Uterus (tissue), 2 donors: ENCODE measurements around the gene LRRC55.

Source experiments
- CTCF ChIP-seq, 4 experiments: fragments of 200-600 bp in 2 of 4; fragments of 450-650 bp in 2 of 4; sonication (generic) in 2 of 4; IDR thresholded peaks; one replicate each; pipeline ENCODE4 v1.5.1; 2016 to 2019; ENCODE audit warnings: antibody characterized with exemption in 4 of 4, mild to moderate bottlenecking in 2 of 4, moderate library complexity in 1 of 4
- POLR2A ChIP-seq, 2 donors: fragments of 450-650 bp; IDR thresholded peaks; one replicate each; pipeline ENCODE4 v1.6.1; 2016; ENCODE audit warnings: antibody characterized with exemption in 2 of 2, mild to moderate bottlenecking in 1 of 2, moderate library complexity in 1 of 2

- no peak for TF ChIP-seq CTCF (IDR thresholded peaks at IDR 0.05)
- no peak for TF ChIP-seq POLR2A (IDR thresholded peaks at IDR 0.05)
Observed at GRCh38 chr11:57155838-57156607, 25.7 kb upstream of the LRRC55 start.
